Smooth muscle cell of the brain vasculature (primary cell): ENCODE data around the gene KRTAP10-6.
"Not testable (repeated sequence)": the region's sequence is repeated elsewhere in the genome, so short reads cannot be mapped to it uniquely, and the experiment has no call there.

ENCODE experiments used
- DNase-seq: peaks from one replicate; pipeline ENCODE4 v3.0.0-alpha.2; 2012; ENCODE audit warnings: low read depth, low spot score

The KRTAP10-6 gene

DNA sequence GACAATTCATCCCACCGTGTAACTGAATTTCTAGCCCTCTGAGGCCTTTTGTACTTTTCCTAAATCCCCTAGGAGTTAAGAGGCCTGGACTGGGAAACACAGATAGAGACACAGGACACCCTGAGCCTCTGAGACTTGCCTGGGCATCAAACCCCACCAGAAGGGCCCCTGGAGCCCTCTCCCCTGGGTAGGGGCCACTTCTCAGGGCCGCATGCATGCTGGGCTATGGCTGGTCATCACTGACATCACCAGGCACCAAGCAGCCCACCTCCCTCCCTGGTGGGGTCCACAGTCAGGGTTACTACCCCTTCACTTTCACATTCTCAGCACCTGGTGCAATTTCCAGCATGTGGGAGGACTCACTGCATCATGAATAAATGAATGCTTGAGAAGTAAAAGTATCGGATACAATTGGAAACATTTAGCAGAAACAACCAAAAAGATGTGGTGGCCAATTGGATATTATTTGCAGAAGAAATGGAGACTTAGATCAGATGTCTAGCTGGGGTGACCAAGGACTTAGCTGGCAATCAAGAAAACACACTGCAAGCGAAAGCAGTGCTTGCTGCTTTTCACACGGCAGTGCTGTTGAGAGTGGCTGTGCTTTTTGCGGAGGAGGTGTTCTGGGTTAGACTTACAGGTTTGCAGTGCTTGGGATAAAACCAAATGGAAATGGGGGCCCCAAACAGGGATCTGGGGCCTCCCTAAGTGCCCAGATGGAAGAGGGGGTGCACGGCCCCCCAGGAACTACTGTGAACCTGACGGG is 7.1 kb upstream of the KRTAP10-6 start:
- no peak for DNase-seq

DNA sequence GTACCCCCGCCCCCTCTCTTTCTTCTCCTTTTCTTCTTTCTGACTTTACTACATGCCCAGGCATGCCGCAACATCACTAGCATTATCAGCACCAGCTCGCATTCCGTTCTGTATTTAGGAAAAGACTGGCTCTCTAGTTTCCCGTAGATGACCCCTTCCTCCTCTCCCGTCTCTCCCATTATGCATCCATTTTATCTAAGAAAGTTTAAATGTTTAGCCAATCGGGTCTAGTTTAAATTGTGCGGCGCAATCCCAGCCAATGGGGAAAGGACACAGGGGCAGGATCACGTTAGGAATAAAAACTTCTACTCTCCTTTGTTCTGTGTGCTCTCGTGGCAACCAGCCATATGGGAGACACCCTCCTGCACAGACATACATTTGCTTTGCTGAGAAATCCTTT is 5.8 kb upstream of the KRTAP10-6 start:
- DNase-seq, result no peak

DNA sequence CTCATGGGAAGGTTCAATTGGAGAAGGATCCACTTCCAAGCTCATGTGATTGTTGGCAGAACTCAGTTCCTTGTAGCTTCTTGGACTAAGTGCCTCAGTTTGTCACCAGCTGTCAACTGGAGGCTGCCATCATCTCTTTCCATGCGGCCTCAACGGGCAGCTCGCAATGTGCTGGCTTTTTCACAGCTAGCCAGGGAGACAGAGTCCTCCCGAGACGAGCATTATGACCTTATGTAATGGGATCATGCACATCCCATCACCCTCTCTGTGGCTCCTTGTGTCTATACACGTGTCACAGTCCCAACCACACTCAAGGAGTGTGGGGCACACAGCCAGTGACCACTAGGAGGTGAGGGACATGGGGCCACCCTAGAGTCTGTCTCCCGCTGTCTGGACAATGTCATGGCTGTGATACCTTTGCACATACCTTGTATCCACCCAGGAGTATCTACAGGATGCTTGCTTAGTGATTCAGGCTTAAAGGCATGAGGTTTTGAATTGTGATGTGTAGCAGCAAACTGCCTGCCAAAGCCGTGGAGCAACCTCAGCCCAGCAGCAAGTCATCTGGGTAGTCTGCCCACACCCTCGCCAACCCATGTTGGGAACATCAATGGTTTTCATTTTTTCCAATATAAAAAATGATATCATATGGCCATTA is 3.9 kb upstream of the KRTAP10-6 start:
- DNase-seq, result no peak

DNA sequence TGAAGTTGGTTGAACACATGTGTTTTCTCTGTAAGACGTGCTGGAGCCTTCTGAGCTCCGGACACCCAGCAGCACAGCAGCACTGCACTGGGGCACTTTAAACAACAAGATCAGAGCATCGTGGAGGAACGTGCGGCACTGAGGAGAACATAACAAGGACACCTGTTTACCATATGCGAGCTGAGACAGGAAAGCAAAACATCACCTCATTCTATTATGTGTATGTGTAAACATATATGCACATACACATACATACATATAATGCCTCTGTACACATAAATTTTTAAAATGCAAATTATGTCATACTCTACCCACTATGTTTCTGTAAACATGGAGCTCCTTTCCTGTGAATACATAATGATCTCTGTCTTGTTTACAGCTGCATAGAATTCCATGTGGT is 3.2 kb upstream of the KRTAP10-6 start:
- DNase-seq, result no peak

DNA sequence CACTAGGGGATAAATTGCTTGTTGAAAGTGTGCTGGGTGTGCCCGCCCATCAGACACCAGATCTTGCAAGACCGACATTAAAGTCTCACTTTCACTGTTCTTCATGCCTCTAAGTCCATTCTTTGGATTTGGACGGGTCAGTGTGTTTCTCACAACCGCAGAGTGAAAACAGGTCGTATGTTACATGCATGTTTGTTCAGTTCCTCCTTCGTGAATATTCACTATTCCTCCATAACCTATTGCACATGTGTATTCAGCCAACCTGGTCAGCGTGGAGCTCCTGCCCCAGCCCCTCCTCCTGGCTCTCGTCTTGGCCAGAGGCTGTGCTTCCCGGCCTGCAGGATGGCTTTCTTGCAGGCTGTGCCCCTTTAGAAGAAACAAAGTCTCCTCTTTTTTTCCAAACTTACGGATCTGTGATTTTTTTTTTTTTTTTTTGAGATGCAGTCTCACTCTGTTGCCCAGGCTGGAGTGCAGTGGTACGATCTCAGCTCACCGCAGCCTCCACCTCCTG is 2.2 kb upstream of the KRTAP10-6 start:
- no peak for DNase-seq

DNA sequence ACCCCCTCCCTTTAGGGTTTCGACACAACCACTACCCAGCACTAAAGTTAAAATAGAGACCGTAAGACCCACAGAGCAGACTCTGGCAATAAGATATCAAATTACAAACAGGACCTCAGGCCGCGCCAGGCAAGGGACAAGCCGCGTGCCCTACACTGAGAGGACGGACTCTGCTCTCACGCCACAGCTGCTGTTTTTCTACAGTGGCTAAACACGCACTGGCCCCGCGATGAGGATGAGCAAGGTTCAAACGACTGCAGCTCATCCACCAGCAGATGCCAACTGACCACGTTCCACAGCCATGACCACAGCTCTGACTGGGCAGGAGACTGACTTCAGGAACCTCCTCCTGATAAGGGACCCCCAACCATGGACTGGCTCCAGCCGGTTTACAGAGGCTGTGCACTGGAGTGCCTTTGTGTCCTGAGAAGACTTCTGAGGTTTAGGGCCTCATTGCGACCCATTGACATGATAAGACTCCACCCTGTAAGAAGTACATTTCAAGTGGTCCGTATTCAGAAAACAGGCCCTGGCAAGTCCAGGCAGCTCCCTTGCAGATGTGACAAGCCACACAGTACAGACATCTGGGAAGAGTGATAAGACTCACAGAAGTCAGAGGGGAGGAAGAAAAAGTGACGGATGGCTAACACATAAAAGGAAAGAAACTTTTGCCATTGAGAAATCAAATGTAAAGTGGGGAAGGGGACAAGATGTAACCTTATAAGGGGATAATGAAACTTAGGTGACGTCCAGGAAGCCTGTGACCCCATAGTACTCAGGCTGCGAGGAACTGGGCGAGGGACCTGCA is 1.5 kb upstream of the KRTAP10-6 start:
- no peak for DNase-seq

DNA sequence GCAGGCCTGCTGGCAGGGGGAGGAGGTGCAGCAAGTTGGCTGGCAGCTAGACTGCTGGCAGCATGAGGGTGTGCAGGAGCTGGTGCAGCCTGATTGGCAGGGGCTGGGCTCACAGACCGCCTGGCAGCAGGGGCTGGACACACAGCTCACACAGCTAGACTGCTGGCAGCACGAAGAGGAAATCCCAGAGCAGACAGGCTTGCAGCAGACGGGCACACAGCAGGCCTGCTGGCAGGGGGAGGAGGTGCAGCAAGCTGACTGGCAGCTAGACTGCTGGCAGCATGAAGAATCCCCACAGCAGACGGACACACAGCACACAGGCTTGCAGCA is 539 bp downstream of the KRTAP10-6 start:
- not testable (repeated sequence) for DNase-seq

DNA sequence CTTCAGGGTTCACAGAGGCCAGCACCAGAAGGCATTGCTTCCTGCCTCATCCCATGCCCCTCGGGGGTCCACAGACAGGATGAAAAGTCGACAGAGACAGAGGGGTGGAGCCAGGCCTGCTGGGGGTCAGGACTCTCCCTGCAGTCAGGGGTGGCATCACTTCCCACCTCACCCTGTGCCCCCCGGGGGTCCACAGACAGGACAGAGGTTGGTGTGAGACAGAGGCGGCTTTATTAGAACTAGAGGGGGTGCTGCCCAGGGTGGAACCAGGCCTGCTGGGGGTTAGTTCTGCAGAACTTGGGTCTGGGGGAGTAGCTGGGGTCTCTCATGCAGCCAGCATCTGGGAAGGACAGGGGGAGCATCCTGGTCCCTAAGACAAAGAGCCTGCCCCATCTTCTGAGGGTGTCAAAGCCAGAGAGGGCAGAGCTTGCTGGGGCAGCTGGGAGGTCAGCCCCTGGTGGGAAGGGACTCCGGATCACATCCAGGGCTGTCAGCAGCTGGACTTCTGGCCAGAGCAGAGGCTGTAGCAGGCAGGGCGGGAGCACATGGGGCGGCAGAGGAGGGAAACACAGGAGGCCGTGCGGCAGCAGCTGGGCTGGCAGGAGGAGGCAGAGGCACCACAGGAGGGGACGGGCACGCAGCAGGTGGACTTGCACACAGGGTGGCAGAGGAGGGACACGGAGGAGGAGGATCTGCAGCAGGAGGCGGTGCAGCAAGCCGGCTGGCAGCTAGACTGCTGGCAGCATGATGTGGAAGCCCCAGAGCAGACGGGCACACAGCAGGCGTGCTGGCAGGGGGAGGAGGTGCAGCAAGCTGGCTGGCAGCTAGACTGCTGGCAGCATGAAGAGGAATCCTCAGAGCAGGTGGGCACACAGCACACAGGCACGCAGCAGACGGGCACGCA is 1.2 kb downstream of the KRTAP10-6 start:
- not testable (repeated sequence) for DNase-seq

DNA sequence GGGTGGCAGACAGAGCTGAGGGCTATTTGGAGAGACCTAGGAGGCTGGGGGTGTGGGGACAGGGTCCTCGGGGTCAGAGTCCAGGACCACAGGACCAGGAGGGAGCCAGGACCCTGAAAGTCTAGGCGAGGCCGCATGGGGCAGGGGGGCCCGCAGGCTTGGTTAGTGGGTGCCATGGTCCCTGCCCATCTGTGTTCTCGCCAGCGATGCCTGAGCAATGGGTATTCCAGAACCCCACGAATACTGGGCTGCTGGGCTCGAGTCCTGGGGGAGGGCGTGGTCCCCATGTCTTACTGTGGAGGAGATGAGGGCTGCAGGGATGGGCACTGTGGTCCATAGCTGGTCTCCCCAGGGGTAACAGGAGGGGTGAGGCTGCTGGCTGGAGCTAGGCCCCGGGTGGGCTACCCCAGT is 2.0 kb downstream of the KRTAP10-6 start:
- DNase-seq, result no peak

DNA sequence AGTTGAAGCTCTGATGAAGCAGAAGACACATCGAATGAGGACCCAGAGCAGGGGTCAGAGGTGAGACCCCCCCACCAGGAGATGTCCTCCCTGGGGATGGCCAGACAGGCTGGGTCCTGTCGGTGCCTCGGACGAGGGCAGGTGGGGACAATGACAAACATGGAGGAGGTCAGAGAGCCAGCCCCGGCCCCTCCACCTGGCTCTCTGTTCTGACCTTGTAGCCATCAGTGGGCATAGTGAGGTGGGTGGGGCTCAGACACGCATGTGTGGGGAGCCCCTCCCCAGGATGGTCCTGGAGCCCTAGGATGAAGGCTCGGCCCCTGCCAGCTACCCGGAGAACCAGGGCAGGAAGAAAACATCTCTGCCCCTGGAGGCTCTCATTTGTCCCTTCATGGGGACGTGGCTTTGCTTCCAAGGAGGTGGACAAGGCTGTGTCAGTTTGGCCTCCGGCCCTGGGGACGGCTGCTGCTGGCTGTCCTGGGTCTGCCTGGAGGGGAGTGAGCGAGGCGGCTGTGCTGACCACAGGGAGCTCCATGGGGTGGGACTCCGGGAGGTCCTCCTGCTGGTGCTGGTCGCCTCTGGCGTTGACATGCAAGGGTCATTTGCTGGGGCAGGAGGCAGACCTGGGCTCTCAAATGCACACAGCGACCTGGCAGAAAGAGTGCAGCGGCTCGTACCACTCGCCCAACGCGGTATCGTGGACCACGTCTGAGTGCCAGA is 2.6 kb downstream of the KRTAP10-6 start:
- DNase-seq, result no peak

DNA sequence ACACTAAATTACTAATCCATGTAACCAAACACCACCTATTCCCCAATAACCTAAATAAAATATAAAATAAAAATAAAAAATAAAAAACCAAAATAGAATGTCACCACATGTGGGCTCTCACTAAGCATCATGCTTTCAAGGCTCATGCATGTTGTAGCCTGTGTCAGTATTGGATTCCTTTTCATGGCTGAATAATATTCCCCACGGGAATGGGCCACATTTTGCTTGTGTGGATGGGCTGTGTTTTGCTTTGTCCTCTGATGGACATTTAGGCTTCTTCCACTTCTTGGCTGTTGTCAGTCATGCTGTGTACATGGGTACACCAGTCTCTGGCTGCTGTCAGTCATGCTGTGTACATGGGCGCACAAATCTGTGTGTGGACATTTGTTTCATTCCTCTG is 3.2 kb downstream of the KRTAP10-6 start:
- no peak for DNase-seq

DNA sequence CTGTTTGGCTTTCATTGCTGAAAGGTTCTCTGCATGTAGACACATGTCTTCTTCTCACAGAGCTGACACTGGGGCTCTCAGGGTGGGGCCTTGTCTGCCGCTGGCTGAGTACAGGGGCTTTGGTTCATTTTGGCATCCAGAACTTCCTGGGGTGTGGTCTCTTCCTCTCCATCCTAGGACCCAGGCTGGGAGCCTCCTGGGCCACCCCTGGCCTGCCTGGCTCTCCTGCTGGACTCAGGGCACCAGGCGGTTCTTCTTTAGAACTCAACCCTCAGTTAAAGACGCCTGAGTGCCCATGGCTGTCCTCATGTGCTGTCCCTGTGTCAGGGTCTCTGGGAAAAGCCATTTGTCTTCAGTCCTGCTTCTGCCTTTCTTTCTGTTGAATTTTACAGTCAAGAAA is 6.4 kb downstream of the KRTAP10-6 start:
- no peak for DNase-seq

DNA sequence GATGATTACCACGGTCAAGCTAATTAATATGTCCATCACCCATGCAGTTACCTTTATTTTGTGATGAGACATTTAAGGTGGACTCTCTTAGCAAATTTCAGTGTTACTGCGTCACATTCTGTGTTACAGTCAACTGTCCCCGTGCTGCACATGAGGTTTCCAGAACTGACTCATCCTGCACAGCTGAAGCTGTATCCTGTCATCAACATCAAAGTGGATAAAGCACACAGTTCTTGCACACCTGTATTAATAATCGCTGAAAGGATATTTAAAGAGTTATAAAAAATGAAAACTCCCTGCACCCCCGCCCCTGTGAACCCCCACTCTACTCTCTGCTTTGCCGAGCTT is 8.5 kb downstream of the KRTAP10-6 start:
- DNase-seq, result no peak

DNA sequence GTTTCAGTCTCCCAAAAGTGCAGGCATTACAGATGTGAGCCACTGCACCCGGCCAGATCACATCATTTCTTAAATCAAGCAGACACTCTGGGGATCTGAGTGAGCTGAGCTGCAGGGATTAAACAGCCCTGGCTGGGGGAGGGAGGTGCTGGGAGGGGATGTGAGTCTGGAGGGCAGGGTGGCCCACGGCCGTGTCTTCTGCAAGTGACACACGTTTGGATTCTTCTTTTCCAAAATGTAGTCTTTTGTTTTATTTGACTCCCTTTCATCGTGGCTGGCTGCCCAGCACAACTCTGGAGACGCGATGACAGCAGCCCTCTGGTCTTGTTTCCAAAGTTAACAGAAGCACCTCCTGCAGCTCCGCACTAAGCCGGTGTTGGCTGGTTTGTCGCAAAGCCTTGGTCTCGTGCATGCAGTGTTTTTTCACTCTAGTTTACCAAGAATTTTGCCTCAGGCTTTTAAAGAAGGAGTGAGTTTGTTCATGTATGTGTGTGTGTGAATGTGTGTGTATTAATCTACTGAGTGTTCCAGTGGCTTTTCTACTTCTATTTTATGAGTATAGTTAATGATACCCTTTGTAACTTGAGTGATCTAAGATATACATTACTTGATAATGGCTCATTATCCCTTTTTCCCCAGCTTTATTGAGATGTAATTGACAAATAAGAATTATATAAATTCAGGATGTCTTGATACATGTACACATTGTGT is 9.1 kb downstream of the KRTAP10-6 start:
- no peak for DNase-seq

DNA sequence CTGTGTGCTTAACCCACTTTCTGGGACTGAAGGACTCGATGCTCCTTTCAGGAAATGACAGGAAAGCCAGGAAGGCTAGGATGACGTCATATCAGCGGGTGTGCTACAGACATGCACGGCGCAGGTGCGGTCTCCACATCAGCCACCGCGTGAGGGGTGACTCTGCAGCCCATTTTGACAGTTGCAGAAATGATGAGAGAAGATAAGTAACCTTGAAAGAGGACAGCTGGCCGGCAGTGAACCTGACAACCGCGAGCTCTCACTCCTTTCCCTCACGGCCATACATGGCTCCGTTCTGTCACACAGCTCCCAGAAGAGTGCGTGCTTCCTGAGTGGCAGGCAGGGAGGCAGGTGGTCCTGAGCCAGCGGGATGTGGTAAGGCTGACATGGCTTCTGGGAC is 10.2 kb downstream of the KRTAP10-6 start:
- no peak for DNase-seq

DNA sequence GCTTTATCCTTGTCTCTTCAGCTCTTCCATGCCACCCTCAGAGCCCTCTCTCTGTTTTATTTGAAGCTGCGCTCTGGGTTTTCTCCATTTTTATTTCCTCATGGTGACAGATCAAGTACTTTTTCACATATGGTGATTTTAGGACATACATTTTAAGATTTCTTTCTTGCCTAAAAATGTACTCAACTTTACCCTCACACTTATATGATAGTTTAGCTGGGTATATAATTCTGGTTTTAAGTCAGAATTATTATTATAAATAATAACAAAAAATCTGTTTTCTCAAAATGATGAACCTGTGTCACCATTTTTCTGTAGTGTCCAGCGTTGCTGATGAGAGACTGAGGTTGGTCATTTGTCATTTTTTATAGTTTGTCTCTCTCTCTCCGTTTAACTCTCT is 11.1 kb downstream of the KRTAP10-6 start:
- DNase-seq, result no peak

DNA sequence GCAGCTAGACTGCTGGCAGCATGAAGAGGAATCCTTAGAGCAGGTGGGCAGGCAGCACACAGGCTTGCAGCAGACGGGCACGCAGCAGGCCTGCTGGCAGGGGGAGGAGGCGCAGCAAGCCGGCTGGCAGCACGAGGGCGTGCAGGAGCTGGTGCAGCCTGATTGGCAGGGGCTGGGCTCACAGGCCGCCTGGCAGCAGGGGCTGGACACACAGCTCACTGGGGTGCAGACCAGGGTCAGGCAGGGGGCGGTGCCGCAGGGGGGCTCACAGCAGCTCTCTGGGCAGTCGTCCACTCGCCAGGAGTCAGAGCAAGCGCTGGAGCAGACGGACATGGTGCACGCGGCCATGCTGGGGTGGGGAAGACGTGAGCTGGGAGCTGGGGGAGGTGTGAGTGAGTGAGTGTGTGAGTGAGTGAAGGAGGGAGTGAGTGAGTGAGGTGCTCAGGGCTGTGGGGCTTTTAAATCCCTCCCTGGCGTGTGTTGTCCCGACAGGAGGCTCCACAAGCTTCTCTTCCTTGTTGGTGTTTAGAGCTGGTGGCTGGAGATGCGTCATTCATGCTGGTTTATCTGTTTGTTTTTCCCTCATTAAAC is 12.0 kb downstream of the KRTAP10-6 start, which contains the start of gene KRTAP10-5:
Gene KRTAP10-5 (minus strand): TSS at position 374 of the 591 bp plus-strand sequence. CDS start 26 bp downstream, at position 348.
- DNase-seq, result not testable (repeated sequence)

DNA sequence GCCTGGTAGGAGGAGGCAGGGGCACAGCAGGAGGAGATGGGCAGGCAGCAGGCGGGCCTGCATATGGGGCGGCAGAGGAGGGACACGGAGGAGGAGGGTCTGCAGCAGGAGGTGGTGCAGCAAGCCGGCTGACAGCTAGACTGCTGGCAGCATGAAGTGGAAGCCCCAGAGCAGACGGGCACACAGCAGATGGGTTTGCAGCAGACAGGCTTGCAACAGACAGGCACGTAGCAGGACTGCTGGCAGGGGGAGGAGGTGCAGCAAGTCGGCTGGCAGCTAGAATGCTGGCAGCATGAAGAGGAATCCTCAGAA is 12.5 kb downstream of the KRTAP10-6 start:
- no peak for DNase-seq

DNA sequence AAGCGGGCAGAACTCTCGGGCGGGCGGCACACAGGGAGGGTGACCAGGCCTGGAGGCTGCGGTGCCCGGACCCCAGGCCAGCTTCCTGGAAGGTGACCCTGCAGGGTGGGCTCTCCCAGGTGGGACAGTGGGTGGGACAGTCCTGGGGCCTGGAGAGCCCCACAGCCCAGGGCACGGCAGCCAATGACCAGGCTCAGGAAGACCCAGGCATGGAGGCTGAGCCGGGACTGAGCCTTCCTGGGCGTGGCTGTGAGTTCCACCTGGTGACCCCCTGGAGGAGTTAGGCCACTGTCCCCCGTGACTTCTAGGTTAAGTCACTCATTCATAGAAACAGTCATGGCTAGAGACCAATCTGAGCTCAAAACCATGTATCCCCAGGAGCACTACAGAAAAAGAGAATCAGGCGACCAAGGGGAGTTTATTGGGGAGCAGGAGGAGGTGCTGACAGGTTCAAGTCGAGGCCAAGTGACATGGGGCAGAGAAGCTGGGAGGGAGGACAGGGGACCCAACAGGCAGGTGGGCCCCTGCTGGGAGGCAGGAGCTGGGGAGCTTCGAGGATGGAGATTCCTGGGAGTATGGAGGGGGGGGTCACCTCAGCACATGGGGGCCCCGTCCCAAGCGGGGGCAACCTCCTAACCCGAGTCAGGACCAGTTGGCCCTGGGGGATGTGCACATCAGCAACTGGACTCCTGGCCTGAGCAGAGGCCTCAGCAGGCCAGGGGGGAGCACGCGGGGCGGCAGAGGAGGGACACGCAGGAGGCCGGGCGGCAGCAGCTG is 13.1 kb downstream of the KRTAP10-6 start:
- DNase-seq, result no peak
